Aorta (tissue), 5 donors: ENCODE results near the gene MAP1A. TPM values are rescaled to one million over a fixed set of nuclear protein-coding genes. Genes with fewer than 3 reads are reported as not detected.
A peak's percentile ranks its signal among the peaks of the same experiment; 100 is the strongest.

ENCODE experiments used
- ATAC-seq: fragments of 200-7000 bp; cut with Tn5 transposase; one replicate; pipeline ENCODE4 v1.9.1; 2022; ENCODE audit warnings: moderate library complexity; ENCODE audit not compliant: low FRiP score
- DNase-seq, 2 donors: peaks; one replicate each; pipeline ENCODE4 v3.0.0-alpha.2; 2020
- H3K27ac ChIP-seq, 2 donors: one replicate each; pipeline ENCODE4 v1.5.1; 2013; ENCODE audit warnings: low read length in 2 of 2, mild to moderate bottlenecking in 2 of 2, moderate library complexity in 2 of 2, control low read depth in 1 of 2, inconsistent platforms in 1 of 2, low read depth in 1 of 2
- H3K27me3 ChIP-seq, 2 donors: one replicate each; pipeline ENCODE4 v1.6.1; 2013; ENCODE audit warnings: control low read depth in 1 of 2, low read length in 1 of 2, mild to moderate bottlenecking in 1 of 2, moderate library complexity in 1 of 2; ENCODE audit not compliant: insufficient read depth in 2 of 2, control insufficient read depth in 1 of 2
- H3K36me3 ChIP-seq, 2 donors: one replicate each; pipeline ENCODE4 v1.6.1; 2013; ENCODE audit warnings: control low read depth in 1 of 2, low read length in 1 of 2, mild to moderate bottlenecking in 1 of 2; ENCODE audit not compliant: insufficient read depth in 2 of 2, control insufficient read depth in 1 of 2
- H3K4me1 ChIP-seq, 2 donors: one replicate each; pipeline ENCODE4 v1.6.1; 2013; ENCODE audit warnings: low read length in 2 of 2, control low read depth in 1 of 2, mild to moderate bottlenecking in 1 of 2, moderate library complexity in 1 of 2; ENCODE audit not compliant: insufficient read depth in 2 of 2, control insufficient read depth in 1 of 2
- H3K4me3 ChIP-seq, 2 donors: one replicate each; pipeline ENCODE4 v1.5.1; 2013; ENCODE audit warnings: low read length in 2 of 2, control low read depth in 1 of 2, mild to moderate bottlenecking in 1 of 2
- H3K9me3 ChIP-seq: one replicate; pipeline ENCODE4 v1.6.1; 2013; ENCODE audit warnings: mild to moderate bottlenecking, low read length; ENCODE audit not compliant: control insufficient read depth
- WGBS, 2 donors: extraction: QIAGEN DNeasy Blood & Tissue Kit; methylation state at CpG; one replicate each; pipeline ENCODE4 v1.1.7; 2013; 5-methylcytosine and 5-hydroxymethylcytosine counted together
- intact Hi-C, 2 donors: fragments of 100-400 bp; cut with DNase I; formaldehyde crosslinking; loops; one replicate each; pipeline versions ENCODE4 v1.14.2 to v1.15.0; 2022
- polyA plus RNA-seq, 2 donors: library from polyadenylated mRNA; stranded (reverse); fragments of 200-250 nt; gene quantifications; one replicate each; pipeline ENCODE4 v1.2.3, GENCODE V29; 2013
- total RNA-seq, 2 donors: library from RNA; stranded (reverse); fragmentation: NEBNext Ultra II Directional; extraction: Animal tissue kit (Norgen Biotek cat#: 25700); gene quantifications; one replicate each; pipeline ENCODE4 v1.2.1, GENCODE V29; 2021
- donor health status: healthy with polysubstance abuse.
- donor health status: Bipolar disorder and iron deficiency.
- donor health status: DM: no; HTN: no; CAD: no.
- donor health status: DM: no; HTN: no; CAD: no.
- donor health status: DM: yes; HTN: yes; CAD: no.

MAP1A gene
- total and polyA plus RNA-seq, 4 donors, result 5.2 to 49.3 (median 21.0) TPM

GRCh38 chr15:43516185-43516584 is 1.2 kb upstream of the MAP1A start:
- 22 to 30% methylated on average over 5 of the region's 5 CpGs for WGBS, 2 donors
- Histone ChIP-seq H3K4me3 (no peak overlapping the region), H3K4me1 (no peaks in the 10 kb centered on the region), H3K9me3 (peaks cover 1% of the 10 kb centered on the region), H3K36me3 (peaks cover 1 to 4% of the 10 kb centered on the region in 2 donors), H3K27ac (no peak overlapping the region), H3K27me3 (no peaks in the 10 kb centered on the region)
- DNase-seq (peak; percentile 75 to 87), ATAC-seq (peak; percentile 51)
- intact Hi-C loops, result loop anchor here (2.0 to 10.0 kb wide), 2 partner anchors 21 to 71 kb away; no protein-coding TSS in a partner anchor

- H3K27ac ChIP-seq, result peak overlapping the region in 1 of 2 donors; percentile 65
- intact Hi-C loops, result loop anchor here (2.0 to 10.0 kb wide), 2 partner anchors 22 to 72 kb away; no protein-coding TSS in a partner anchor
- no peaks in the 10 kb centered on the region for H3K27me3 ChIP-seq
- no peak for DNase-seq
- H3K9me3 ChIP-seq, result peaks cover 5% of the 10 kb centered on the region
- 5 to 7% methylated on average over 4 of the region's 4 CpGs for WGBS, 2 donors
- peak overlapping the region; percentile 6 to 80 for H3K4me3 ChIP-seq
- H3K36me3 ChIP-seq, result peaks cover 8% of the 10 kb centered on the region in 2 donors
- ATAC-seq, result peak; percentile 44
- H3K4me1 ChIP-seq, result no peaks in the 10 kb centered on the region
Observed at GRCh38 chr15:43516801-43517353, 531 bp upstream of the MAP1A start.

- no peaks in the 10 kb centered on the region for H3K4me1 ChIP-seq
- DNase-seq (no peak), ATAC-seq (peak; percentile 32)
- peak overlapping the region in 1 of 2 donors; percentile 1 for H3K27ac ChIP-seq
- peak overlapping the region; percentile 44 to 80 for H3K4me3 ChIP-seq
- WGBS, 2 donors, result 1% methylated on average over 18 of the region's 18 CpGs
- peaks cover 13 to 16% of the 10 kb centered on the region in 2 donors for H3K36me3 ChIP-seq
- H3K27me3 ChIP-seq, result no peaks in the 10 kb centered on the region
- intact Hi-C loops, result loop anchor here in 1 of 2 donors (10.0 kb wide), 1 partner anchor 73 kb away; no protein-coding TSS in a partner anchor
- H3K9me3 ChIP-seq, result peaks cover 10% of the 10 kb centered on the region
Observed at GRCh38 chr15:43518197-43518761, 871 bp downstream of the MAP1A start.

GRCh38 chr15:43519196-43519595 is 1.8 kb downstream of the MAP1A start:
- Histone ChIP-seq H3K27me3 (no peaks in the 10 kb centered on the region), H3K27ac (no peak overlapping the region), H3K4me1 (no peaks in the 10 kb centered on the region), H3K36me3 (peaks cover 15 to 16% of the 10 kb centered on the region in 2 donors), H3K4me3 (no peak overlapping the region), H3K9me3 (peaks cover 15% of the 10 kb centered on the region)
- ATAC-seq (no peak), DNase-seq (no peak)
- 75 to 83% methylated on average over 2 of the region's 2 CpGs for whole genome bisulfite sequencing, 2 donors
- intact Hi-C loops, result loop anchor here in 1 of 2 donors (10.0 kb wide), 1 partner anchor 74 kb away; no protein-coding TSS in a partner anchor

- H3K9me3 ChIP-seq, result peaks cover 15% of the 10 kb centered on the region
- intact Hi-C loops, result no loop called here
- 92 to 93% methylated on average over 2 of the region's 2 CpGs for WGBS, 2 donors
- no peak overlapping the region for H3K27ac ChIP-seq
- ATAC-seq, result no peak
- H3K36me3 ChIP-seq, result peaks cover 15 to 16% of the 10 kb centered on the region in 2 donors
- DNase-seq, result no peak
- H3K4me1 ChIP-seq, result no peaks in the 10 kb centered on the region
- H3K27me3 ChIP-seq, result no peaks in the 10 kb centered on the region
- no peak overlapping the region for H3K4me3 ChIP-seq
Observed at GRCh38 chr15:43520138-43520537, 2.7 kb downstream of the MAP1A start.

GRCh38 chr15:43521419-43521818 is 4.0 kb downstream of the MAP1A start:
- H3K4me3 ChIP-seq, result no peak overlapping the region
- no peak for ATAC-seq
- intact Hi-C loops, result no loop called here
- DNase-seq, result no peak
- WGBS, 2 donors, result 96% methylated on average over 11 of the region's 11 CpGs
- no peak overlapping the region for H3K27ac ChIP-seq
- H3K9me3 ChIP-seq, result peaks cover 17% of the 10 kb centered on the region
- H3K27me3 ChIP-seq, result no peaks in the 10 kb centered on the region
- H3K36me3 ChIP-seq, result peaks cover 15 to 16% of the 10 kb centered on the region in 2 donors
- no peaks in the 10 kb centered on the region for H3K4me1 ChIP-seq

GRCh38 chr15:43522247-43522646 is 4.8 kb downstream of the MAP1A start:
- peaks cover 17% of the 10 kb centered on the region for H3K9me3 ChIP-seq
- WGBS, 2 donors, result 90% methylated on average over 9 of the region's 9 CpGs
- H3K4me1 ChIP-seq, result no peaks in the 10 kb centered on the region
- H3K27ac ChIP-seq, result no peak overlapping the region
- intact Hi-C loops, result no loop called here
- DNase-seq (no peak), ATAC-seq (no peak)
- H3K4me3 ChIP-seq, result no peak overlapping the region
- H3K27me3 ChIP-seq, result no peaks in the 10 kb centered on the region
- H3K36me3 ChIP-seq, result peaks cover 15 to 16% of the 10 kb centered on the region in 2 donors

- intact Hi-C loops, result no loop called here
- Histone ChIP-seq H3K27ac (no peak overlapping the region), H3K27me3 (no peaks in the 10 kb centered on the region), H3K9me3 (peaks cover 17% of the 10 kb centered on the region), H3K36me3 (peaks cover 15 to 16% of the 10 kb centered on the region in 2 donors), H3K4me3 (no peak overlapping the region), H3K4me1 (no peaks in the 10 kb centered on the region)
- ATAC-seq (no peak), DNase-seq (no peak)
- 91 to 100% methylated on average over 7 of the region's 7 CpGs for WGBS, 2 donors
Observed at GRCh38 chr15:43523646-43524045, 6.2 kb downstream of the MAP1A start.
